Measurements from ENCODE around the gene CYB561D1.

The CYB561D1 gene

GRCh38 chr1:109466125-109466451 lies 27.8 kb upstream of the CYB561D1 start:
- TF ChIP-seq, protein P1, sequence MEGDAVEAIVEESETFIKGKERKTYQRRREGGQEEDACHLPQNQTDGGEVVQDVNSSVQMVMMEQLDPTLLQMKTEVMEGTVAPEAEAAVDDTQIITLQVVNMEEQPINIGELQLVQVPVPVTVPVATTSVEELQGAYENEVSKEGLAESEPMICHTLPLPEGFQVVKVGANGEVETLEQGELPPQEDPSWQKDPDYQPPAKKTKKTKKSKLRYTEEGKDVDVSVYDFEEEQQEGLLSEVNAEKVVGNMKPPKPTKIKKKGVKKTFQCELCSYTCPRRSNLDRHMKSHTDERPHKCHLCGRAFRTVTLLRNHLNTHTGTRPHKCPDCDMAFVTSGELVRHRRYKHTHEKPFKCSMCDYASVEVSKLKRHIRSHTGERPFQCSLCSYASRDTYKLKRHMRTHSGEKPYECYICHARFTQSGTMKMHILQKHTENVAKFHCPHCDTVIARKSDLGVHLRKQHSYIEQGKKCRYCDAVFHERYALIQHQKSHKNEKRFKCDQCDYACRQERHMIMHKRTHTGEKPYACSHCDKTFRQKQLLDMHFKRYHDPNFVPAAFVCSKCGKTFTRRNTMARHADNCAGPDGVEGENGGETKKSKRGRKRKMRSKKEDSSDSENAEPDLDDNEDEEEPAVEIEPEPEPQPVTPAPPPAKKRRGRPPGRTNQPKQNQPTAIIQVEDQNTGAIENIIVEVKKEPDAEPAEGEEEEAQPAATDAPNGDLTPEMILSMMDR (IDR thresholded peaks at IDR 0.05; ENCODE audit: low read depth, low read length, poor library complexity, severe bottlenecking): no peak
- no peak for TF ChIP-seq EZH2phosphoT487 (IDR thresholded peaks at IDR 0.05; ENCODE audit: borderline replicate concordance, low read length)
- Histone ChIP-seq H3K4me2 (ENCODE audit: low read length) (no peak overlapping the region), H3K9me2 (replicated peaks; ENCODE audit: control insufficient read depth, low read length) (no peaks in the 10 kb centered on the region), H3K79me2 (ENCODE audit: control insufficient read depth, low read length) (no peaks in the 10 kb centered on the region), H3F3A (ENCODE audit: control insufficient read depth, insufficient read depth) (no peaks in the 10 kb centered on the region), H3K4me3 (ENCODE audit: low read length) (no peak overlapping the region), H3K27ac (ENCODE audit: low read depth, low read length) (no peak overlapping the region), H3K9me3 (ENCODE audit: control insufficient read depth, insufficient read depth, low read length) (no peaks in the 10 kb centered on the region), H3K4me1 (ENCODE audit: control insufficient read depth, low read length) (no peaks in the 10 kb centered on the region), H3K36me3 (ENCODE audit: control insufficient read depth, low read length) (no peaks in the 10 kb centered on the region), H4K20me1 (ENCODE audit: control insufficient read depth, insufficient read depth, low read depth, low read length) (no peaks in the 10 kb centered on the region), H3K27me3 (ENCODE audit: control insufficient read depth, low read length) (peaks cover 28% of the 10 kb centered on the region)

DNA sequence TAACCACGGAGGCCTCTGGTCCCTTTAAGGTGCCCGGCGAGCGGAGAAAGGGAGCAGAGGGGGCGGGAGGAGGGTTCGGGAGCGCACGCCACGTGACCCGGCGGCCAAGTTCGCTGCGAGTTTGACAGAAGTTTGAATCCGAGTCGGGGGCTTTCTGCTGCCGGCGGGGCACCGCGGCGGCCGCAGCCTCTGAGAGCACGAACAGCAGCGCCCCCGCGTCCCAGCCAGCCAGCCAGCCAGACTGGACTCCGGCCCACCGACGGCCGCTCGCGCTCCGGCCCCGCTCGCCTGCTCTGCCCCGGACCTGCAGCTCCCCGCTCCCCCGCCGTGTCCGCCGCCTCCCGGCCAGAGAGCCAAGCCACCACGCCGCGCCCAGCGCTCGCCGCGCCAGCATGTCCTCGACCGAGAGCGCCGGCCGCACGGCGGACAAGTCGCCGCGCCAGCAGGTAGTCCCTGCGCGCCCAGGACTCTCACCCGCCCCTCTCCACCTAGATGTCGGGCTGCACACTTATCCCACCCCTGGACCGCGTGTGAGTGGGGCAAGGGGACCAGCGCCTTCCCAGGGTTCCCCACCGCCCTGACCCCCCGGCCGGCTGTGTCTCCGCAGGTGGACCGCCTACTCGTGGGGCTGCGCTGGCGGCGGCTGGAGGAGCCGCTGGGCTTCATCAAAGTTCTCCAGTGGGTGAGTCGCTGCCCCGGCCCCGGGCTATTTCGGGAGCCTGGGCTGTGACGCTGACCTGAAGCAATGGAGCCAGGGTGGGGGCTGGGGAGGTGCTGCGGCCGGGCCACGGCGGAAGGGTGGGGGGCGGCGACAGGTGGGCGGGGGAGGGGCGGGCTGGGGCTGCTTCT lies 27.2 kb upstream of the CYB561D1 start, which contains the start of gene SYPL2:
Gene SYPL2 (plus strand): TSS at position 95 of the 849 bp plus-strand sequence. CDS start 298 bp downstream, at position 393.
- Histone ChIP-seq H3K4me2 (ENCODE audit: low read length) (no peak within 1 kb of the TSS), H3K4me3 (ENCODE audit: low read length) (no peak within 1 kb of the TSS), H3K27ac (ENCODE audit: low read depth, low read length) (no peak within 1 kb of the TSS), H3K9me2 (replicated peaks; ENCODE audit: control insufficient read depth, low read length) (no peaks in the 10 kb centered on the region), H3K4me1 (ENCODE audit: control insufficient read depth, low read length) (no peaks in the 10 kb centered on the region), H3K36me3 (ENCODE audit: control insufficient read depth, low read length) (no peaks in the 10 kb centered on the region), H3K9me3 (ENCODE audit: control insufficient read depth, insufficient read depth, low read length) (no peaks in the 10 kb centered on the region), H3K79me2 (ENCODE audit: control insufficient read depth, low read length) (no peaks in the 10 kb centered on the region), H3K27me3 (ENCODE audit: control insufficient read depth, low read length) (peaks cover 31% of the 10 kb centered on the region), H3F3A (ENCODE audit: control insufficient read depth, insufficient read depth) (no peaks in the 10 kb centered on the region), H4K20me1 (ENCODE audit: control insufficient read depth, insufficient read depth, low read depth, low read length) (no peaks in the 10 kb centered on the region)
- no peak for TF ChIP-seq EZH2phosphoT487 (IDR thresholded peaks at IDR 0.05; ENCODE audit: borderline replicate concordance, low read length)
- TF ChIP-seq, protein P1 (IDR thresholded peaks at IDR 0.05; ENCODE audit: low read depth, low read length, poor library complexity, severe bottlenecking): no peak

DNA sequence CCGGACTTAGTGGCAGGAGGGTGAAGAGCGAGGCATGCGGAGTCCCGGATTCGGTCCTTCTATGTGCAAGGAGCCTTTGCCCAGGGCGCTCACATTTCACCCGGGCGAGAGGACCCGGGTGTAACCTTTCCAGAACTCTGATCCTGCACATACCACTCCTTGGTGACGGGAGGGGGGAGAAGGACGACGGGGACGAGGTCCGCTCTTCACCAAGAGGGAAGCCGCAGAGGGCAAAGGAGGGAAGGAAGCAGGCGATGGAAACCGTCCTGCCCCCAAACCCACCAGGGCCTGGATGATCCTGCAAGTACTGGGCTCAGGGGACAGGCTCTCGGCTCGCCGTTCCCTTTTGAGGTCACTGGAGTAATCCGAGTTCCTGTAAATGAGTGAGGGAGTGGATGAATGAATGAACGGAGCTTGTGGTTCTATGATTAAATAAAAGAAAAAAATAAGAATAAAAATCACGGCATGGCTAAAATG lies 26.6 kb upstream of the CYB561D1 start:
- TF ChIP-seq EZH2phosphoT487 (IDR thresholded peaks at IDR 0.05; ENCODE audit: borderline replicate concordance, low read length): no peak
- TF ChIP-seq, protein P1 (IDR thresholded peaks at IDR 0.05; ENCODE audit: low read depth, low read length, poor library complexity, severe bottlenecking): no peak
- Histone ChIP-seq H3K9me2 (replicated peaks; ENCODE audit: control insufficient read depth, low read length) (no peaks in the 10 kb centered on the region), H3K4me1 (ENCODE audit: control insufficient read depth, low read length) (no peaks in the 10 kb centered on the region), H3K4me2 (ENCODE audit: low read length) (no peak overlapping the region), H3K9me3 (ENCODE audit: control insufficient read depth, insufficient read depth, low read length) (no peaks in the 10 kb centered on the region), H3K27ac (ENCODE audit: low read depth, low read length) (no peak overlapping the region), H3K4me3 (ENCODE audit: low read length) (no peak overlapping the region), H3K36me3 (ENCODE audit: control insufficient read depth, low read length) (no peaks in the 10 kb centered on the region), H3K27me3 (ENCODE audit: control insufficient read depth, low read length) (peaks cover 31% of the 10 kb centered on the region), H3F3A (ENCODE audit: control insufficient read depth, insufficient read depth) (no peaks in the 10 kb centered on the region), H4K20me1 (ENCODE audit: control insufficient read depth, insufficient read depth, low read depth, low read length) (no peaks in the 10 kb centered on the region), H3K79me2 (ENCODE audit: control insufficient read depth, low read length) (no peaks in the 10 kb centered on the region)

Measured in DOHH2 (cell line).